Activated naive CD8-positive, alpha-beta T cell treated with anti-CD3 and anti-CD28 coated beads, Interleukin-2, amount 50 U/mL, for 24 hours (primary cell): Measurements from ENCODE around the gene NPL.

ENCODE experiments used
- ATAC-seq: fragments of 150-1000 bp; cut with Tn5 transposase; one replicate; pipeline ENCODE4 v1.10.0; 2021
- DNase-seq: peaks from one replicate; pipeline ENCODE4 v3.0.0; 2021
- H3K27ac Mint-ChIP-seq: one replicate; pipeline ENCODE4 v1.8.0; 2021; ENCODE audit warnings: mild to moderate bottlenecking, mixed read lengths
- H3K27me3 Mint-ChIP-seq: one replicate; pipeline ENCODE4 v1.8.0; 2021; ENCODE audit warnings: mixed read lengths
- H3K36me3 Mint-ChIP-seq: one replicate; pipeline ENCODE4 v1.8.0; 2021; ENCODE audit warnings: low read depth, mixed read lengths
- H3K4me1 Mint-ChIP-seq: one replicate; pipeline ENCODE4 v1.8.0; 2021; ENCODE audit warnings: mixed read lengths
- H3K4me3 Mint-ChIP-seq: one replicate; pipeline ENCODE4 v1.8.0; 2021; ENCODE audit warnings: mild to moderate bottlenecking, moderate library complexity, mixed read lengths
- H3K9me3 Mint-ChIP-seq: one replicate; pipeline ENCODE4 v1.8.0; 2021; ENCODE audit warnings: mixed read lengths

Gene NPL

GRCh38 chr1:182791281-182792179 is 2.0 kb downstream of the NPL start:
- H3K36me3 Mint-ChIP-seq, result peaks cover 5% of the 10 kb centered on the region
- peaks cover 16% of the 10 kb centered on the region for H3K27me3 Mint-ChIP-seq
- no peak overlapping the region for H3K4me3 Mint-ChIP-seq
- H3K4me1 Mint-ChIP-seq, result peaks cover 19% of the 10 kb centered on the region
- no peak overlapping the region for H3K27ac Mint-ChIP-seq
- H3K9me3 Mint-ChIP-seq, result no peaks in the 10 kb centered on the region
- ATAC-seq, result no peak
- no peak for DNase-seq

- no peak overlapping the region for H3K27ac Mint-ChIP-seq
- H3K4me3 Mint-ChIP-seq, result no peak overlapping the region
- peaks cover 5% of the 10 kb centered on the region for H3K36me3 Mint-ChIP-seq
- peaks cover 12% of the 10 kb centered on the region for H3K4me1 Mint-ChIP-seq
- DNase-seq (no peak), ATAC-seq (no peak)
- no peaks in the 10 kb centered on the region for H3K9me3 Mint-ChIP-seq
- H3K27me3 Mint-ChIP-seq, result peaks cover 2% of the 10 kb centered on the region
Measured at GRCh38 chr1:182794091-182794490, 4.5 kb downstream of the NPL start.

- no peaks in the 10 kb centered on the region for H3K9me3 Mint-ChIP-seq
- ATAC-seq (no peak), DNase-seq (no peak)
- H3K27me3 Mint-ChIP-seq, result peaks cover 2% of the 10 kb centered on the region
- peaks cover 5% of the 10 kb centered on the region for H3K36me3 Mint-ChIP-seq
- no peak overlapping the region for H3K27ac Mint-ChIP-seq
- H3K4me3 Mint-ChIP-seq, result no peak overlapping the region
- H3K4me1 Mint-ChIP-seq, result peaks cover 8% of the 10 kb centered on the region
Measured at GRCh38 chr1:182794676-182795201, 5.2 kb downstream of the NPL start.

GRCh38 chr1:182795563-182796228 is 6.1 kb downstream of the NPL start:
- Mint-ChIP-seq H3K27me3 (peaks cover 2% of the 10 kb centered on the region), H3K4me3 (no peak overlapping the region), H3K9me3 (no peaks in the 10 kb centered on the region), H3K36me3 (peaks cover 5% of the 10 kb centered on the region), H3K4me1 (peaks cover 3% of the 10 kb centered on the region), H3K27ac (no peak overlapping the region)
- ATAC-seq (no peak), DNase-seq (no peak)

- DNase-seq (no peak), ATAC-seq (no peak)
- Mint-ChIP-seq H3K36me3 (peaks cover 7% of the 10 kb centered on the region), H3K4me1 (no peaks in the 10 kb centered on the region), H3K4me3 (no peak overlapping the region), H3K27ac (no peak overlapping the region), H3K9me3 (no peaks in the 10 kb centered on the region), H3K27me3 (no peaks in the 10 kb centered on the region)
Measured at GRCh38 chr1:182802006-182802803, 12.6 kb downstream of the NPL start.

GRCh38 chr1:182803846-182804245 is 14.3 kb downstream of the NPL start:
- ATAC-seq (no peak), DNase-seq (no peak)
- H3K27ac Mint-ChIP-seq, result no peak overlapping the region
- H3K4me3 Mint-ChIP-seq, result no peak overlapping the region
- no peaks in the 10 kb centered on the region for H3K9me3 Mint-ChIP-seq
- H3K36me3 Mint-ChIP-seq, result peaks cover 8% of the 10 kb centered on the region
- no peaks in the 10 kb centered on the region for H3K27me3 Mint-ChIP-seq
- no peaks in the 10 kb centered on the region for H3K4me1 Mint-ChIP-seq

GRCh38 chr1:182806015-182806678 is 16.6 kb downstream of the NPL start:
- no peak overlapping the region for H3K27ac Mint-ChIP-seq
- ATAC-seq, result no peak
- no peaks in the 10 kb centered on the region for H3K9me3 Mint-ChIP-seq
- H3K27me3 Mint-ChIP-seq, result no peaks in the 10 kb centered on the region
- H3K4me3 Mint-ChIP-seq, result no peak overlapping the region
- H3K36me3 Mint-ChIP-seq, result peaks cover 8% of the 10 kb centered on the region
- DNase-seq, result no peak
- H3K4me1 Mint-ChIP-seq, result no peaks in the 10 kb centered on the region

- Mint-ChIP-seq H3K4me3 (no peak overlapping the region), H3K27me3 (no peaks in the 10 kb centered on the region), H3K4me1 (no peaks in the 10 kb centered on the region), H3K27ac (no peak overlapping the region), H3K9me3 (no peaks in the 10 kb centered on the region), H3K36me3 (peaks cover 8% of the 10 kb centered on the region)
- no peak for DNase-seq
- no peak for ATAC-seq
Measured at GRCh38 chr1:182807907-182808306, 18.3 kb downstream of the NPL start.

- Mint-ChIP-seq H3K27me3 (no peaks in the 10 kb centered on the region), H3K9me3 (no peaks in the 10 kb centered on the region), H3K27ac (no peak overlapping the region), H3K36me3 (peaks cover 6% of the 10 kb centered on the region), H3K4me1 (no peaks in the 10 kb centered on the region), H3K4me3 (no peak overlapping the region)
- no peak for ATAC-seq
- no peak for DNase-seq
Measured at GRCh38 chr1:182809414-182809957, 19.9 kb downstream of the NPL start.

GRCh38 chr1:182811975-182812722 is 22.6 kb downstream of the NPL start:
- Mint-ChIP-seq H3K4me3 (no peak overlapping the region), H3K4me1 (no peaks in the 10 kb centered on the region), H3K9me3 (no peaks in the 10 kb centered on the region), H3K27me3 (no peaks in the 10 kb centered on the region), H3K36me3 (peaks cover 14% of the 10 kb centered on the region), H3K27ac (no peak overlapping the region)
- DNase-seq, result no peak
- ATAC-seq, result no peak

- peaks cover 24% of the 10 kb centered on the region for H3K36me3 Mint-ChIP-seq
- H3K4me3 Mint-ChIP-seq, result no peak overlapping the region
- no peaks in the 10 kb centered on the region for H3K27me3 Mint-ChIP-seq
- no peak for DNase-seq
- H3K4me1 Mint-ChIP-seq, result peaks cover 7% of the 10 kb centered on the region
- H3K9me3 Mint-ChIP-seq, result no peaks in the 10 kb centered on the region
- H3K27ac Mint-ChIP-seq, result no peak overlapping the region
- no peak for ATAC-seq
Measured at GRCh38 chr1:182816863-182817262, 27.3 kb downstream of the NPL start.

- no peaks in the 10 kb centered on the region for H3K9me3 Mint-ChIP-seq
- DNase-seq, result no peak
- H3K27ac Mint-ChIP-seq, result no peak overlapping the region
- H3K4me3 Mint-ChIP-seq, result no peak overlapping the region
- no peak for ATAC-seq
- peaks cover 7% of the 10 kb centered on the region for H3K4me1 Mint-ChIP-seq
- peaks cover 27% of the 10 kb centered on the region for H3K36me3 Mint-ChIP-seq
- H3K27me3 Mint-ChIP-seq, result no peaks in the 10 kb centered on the region
Measured at GRCh38 chr1:182817802-182818201, 28.2 kb downstream of the NPL start.

GRCh38 chr1:182823220-182823619 is 33.6 kb downstream of the NPL start:
- no peaks in the 10 kb centered on the region for H3K9me3 Mint-ChIP-seq
- no peak overlapping the region for H3K4me3 Mint-ChIP-seq
- no peak overlapping the region for H3K27ac Mint-ChIP-seq
- H3K27me3 Mint-ChIP-seq, result no peaks in the 10 kb centered on the region
- no peak for ATAC-seq
- peaks cover 11% of the 10 kb centered on the region for H3K36me3 Mint-ChIP-seq
- no peak for DNase-seq
- H3K4me1 Mint-ChIP-seq, result peaks cover 7% of the 10 kb centered on the region
